ENCODE measurements around the gene ZNF211.

The ZNF211 gene

DNA sequence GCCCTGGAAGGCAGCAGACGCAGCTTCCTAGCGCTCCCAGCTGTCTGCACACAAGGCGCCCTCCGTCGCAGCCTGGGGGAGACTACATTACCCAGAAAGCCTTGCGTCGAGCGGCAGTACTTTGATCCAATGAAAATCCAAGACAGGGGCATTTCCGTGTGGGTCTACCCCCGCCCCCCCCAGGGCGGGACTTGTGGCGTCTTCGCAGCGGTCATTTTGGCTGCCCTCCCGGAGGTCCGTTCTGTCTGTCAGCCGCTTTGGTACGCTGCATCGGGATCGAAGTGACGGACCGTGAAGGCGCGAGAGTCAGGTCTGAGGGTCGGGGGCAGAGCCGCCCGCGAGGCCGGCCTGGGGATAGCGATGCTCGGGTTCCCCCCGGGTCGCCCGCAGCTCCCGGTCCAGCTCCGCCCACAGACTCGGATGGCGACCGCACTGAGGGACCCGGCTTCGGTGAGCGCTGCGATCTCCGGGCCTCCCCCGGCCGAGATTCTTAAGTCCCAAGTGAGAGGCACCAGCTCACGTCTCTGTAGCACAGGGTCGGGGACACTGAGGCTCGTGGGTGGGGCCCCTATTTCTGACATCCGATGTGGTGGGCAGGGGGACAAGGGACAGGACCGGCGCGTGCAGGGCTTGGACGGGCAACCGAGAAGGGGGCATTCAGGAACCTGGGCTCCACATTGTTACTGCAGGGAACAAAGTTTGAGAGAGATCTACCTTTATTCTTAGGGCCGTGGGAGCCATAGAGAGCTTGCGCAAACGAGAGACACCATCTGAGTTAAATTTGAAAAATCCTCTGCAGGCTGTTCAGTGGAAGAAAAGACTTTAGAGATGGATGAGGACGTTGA lies at the start of gene ZNF211:
Gene ZNF211, plus strand, starts transcription at position 182 of the 845 bp plus-strand sequence. Its CDS starts 179 bp downstream, at position 361.
- DNase-seq = peak; percentile 42

DNA sequence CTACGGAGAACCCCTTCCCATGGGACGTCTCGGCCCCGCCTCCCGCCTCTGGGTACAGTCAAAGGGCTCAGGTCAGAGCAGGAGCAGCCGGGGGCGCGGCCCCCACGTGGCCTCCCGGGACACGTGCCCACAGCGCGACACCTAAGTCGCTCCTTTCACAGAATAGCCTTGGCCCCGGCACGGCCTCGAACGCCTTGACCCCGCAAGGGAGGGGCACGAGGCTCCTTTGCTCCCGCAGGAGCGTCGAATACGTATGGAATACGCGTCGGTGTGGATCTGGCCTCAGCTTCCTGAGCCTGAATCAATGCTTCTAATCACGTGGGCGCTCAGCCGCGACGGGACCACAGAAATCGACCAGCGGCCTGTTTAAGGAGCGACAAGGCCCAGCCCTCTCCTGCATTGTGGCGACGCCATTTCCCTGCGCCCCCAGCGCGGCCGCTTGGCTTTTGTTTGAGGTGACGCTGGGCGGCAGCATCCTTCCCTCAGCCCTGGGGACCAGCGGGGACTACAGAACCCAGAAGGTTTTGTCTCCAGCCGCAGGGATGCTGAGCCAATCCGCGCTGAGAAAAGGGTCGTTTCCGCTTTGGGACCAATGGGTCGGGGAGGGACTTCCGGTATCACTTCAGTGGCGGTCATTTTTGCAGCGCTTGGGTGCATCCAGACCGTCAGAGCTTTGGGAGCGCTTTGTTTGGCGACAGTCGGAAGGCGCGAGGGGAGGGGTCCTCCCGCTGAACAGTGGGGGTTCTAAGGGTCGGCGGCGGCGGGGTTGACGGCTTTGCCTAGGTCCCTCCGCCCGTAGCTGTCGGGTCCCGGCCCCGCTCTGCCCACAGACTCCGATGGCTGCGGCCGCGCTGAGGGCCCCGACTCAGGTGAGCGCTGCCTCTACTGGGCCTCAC lies 49.2 kb upstream of the ZNF211 start, which contains the start of gene ZIK1:
Gene ZIK1, plus strand, starts transcription at position 625 of the 896 bp plus-strand sequence. Its CDS starts 212 bp downstream, at position 837.
- no peak for DNase-seq

DNA sequence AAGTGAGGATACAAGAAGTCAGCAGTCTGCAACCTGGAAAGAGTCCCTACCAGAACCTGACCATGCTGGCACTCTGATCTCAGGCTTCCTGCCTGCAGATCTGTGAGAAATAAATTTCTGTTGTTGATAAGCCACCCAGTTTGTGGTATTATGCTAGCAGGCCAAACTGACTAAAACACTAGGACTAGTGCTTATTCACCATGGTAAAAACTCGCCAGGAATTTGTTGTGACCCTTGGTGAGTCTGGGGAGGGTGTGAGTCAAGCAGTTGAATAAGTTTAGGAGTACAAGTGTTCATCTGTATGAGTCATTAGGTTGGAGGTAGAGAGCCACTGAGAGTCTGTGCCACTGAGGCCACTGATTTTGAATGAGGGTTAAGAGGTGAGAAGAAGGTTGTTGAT lies 45.4 kb upstream of the ZNF211 start:
- DNase-seq = no peak

DNA sequence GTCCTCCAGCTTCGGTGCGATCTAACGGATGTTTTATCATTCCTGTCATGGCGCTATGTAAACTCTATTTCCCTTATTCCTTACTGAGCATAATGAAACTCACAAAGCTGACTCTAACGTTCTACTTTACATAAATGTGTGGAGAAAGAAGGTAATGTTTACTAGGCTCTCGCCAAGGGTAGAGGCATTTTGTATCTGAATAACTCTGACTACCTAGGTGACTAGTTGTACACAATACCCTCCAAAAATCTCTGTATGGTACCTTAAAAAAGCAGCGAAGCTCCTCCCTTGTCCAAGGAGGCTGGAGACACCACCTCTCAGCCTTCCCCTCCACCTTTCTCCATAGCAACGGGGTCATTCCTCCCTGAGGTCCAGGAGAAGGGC lies 33.6 kb upstream of the ZNF211 start:
- no peak for DNase-seq

DNA sequence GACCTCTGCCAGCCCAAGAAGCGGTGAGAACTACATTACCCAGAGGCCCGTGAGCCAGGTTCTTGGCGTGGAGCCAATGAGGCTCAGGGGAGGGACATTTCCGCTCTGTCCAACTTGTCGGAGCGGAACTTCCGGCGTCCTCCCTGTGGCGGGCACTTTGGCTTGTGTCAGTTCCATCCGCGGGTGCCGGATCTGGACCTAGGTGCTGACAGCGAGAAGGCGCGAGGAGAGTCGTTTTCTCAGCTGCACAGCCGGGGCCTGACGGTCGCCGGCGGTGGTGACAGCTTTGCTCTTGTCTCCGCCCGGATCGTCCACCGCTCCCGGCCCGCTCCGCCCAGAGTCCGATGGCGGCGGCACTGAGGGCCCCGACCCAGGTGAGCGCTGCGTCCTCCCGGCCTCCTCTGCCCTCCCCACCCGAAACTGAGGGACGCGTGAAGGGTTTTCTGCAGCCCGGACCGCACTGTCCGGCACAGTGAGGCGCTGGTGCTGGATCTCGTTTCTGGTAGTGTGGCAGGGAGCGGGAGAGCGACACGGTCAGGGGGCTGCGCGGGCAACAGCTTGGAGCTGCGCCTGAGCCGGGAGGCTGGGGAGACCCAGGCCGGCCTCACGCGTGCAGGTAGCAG lies 33.1 kb upstream of the ZNF211 start, which contains the start of gene ZNF530:
Gene ZNF530, plus strand, starts transcription at position 125 of the 623 bp plus-strand sequence. CDS start 4,461 bp downstream, outside the sequence.
- peak; percentile 24 for DNase-seq

DNA sequence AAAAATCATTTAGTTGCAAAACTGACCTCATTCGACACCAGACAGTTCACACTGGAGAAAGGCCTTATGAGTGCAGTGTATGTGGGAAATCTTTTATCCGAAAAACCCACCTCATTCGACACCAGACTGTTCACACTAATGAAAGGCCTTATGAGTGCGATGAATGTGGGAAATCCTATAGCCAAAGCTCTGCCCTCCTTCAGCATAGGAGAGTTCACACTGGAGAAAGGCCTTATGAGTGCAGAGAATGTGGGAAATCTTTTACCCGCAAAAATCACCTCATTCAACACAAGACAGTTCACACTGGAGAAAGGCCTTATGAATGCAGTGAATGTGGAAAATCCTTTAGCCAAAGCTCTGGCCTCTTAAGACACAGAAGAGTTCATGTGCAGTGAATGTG lies 26.0 kb upstream of the ZNF211 start:
- no peak for DNase-seq

DNA sequence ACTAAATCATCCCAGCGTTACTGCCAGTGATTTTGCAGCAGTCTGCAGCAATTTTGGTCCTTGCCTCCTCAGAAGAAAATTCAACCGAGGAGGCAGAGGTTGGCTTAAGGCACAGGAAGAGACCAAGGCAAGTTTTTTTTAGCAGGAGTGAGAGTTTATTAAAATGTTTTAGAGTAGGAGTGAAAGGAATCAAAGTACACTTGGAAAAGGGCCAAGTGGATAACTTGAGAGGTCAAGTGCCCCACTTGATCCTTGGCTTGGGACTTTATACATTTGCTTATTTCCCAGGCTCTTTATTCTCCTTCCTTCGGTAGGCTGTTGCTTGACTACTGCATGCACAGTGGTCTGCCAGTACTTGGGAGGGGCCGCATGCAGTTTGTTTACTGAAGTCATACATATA lies 21.9 kb upstream of the ZNF211 start:
- no peak for DNase-seq

DNA sequence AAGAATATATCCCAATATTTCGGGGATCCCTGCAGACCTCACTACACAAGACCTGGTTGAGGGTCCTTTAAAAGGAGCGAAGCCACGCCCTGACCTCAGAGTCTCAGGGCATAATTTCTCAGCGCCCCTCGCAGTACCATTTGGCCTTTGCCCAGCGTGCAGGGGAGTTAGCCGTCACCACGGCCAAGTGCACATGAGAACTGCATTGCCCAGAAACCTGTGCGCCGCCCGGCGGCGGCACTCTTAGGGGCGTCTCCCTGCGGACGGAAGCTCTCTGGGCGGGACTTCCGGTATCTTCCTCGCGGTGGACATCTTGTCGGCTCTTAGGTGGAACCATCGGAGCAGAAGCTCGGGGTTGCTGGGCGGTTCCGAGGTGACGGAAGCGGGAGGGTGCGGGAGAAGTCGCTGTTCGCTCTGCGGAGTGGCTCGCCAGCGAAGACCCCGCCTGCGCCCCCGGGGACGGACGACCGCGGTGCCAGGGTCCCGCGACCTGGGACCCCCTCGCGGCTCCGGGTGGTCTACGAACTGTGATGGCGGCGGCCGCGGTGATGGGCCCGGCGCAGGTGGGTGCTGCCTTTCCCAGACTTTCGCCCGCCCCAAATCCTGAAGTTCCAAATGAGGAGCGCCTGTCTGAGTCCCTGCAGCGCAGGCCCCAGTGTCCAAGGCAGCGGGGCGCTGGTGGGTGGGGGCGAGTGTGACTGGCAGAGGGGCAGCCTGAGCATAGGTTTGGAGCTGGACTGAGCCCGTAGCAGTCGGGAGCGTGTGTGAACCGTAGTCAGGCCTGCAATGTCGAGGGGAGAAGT lies 18.8 kb upstream of the ZNF211 start, which contains the start of gene ZNF134:
Gene ZNF134, plus strand, starts transcription at position 302 of the 803 bp plus-strand sequence. CDS start 5,227 bp downstream, outside the sequence.
- DNase-seq = peak; percentile 58

DNA sequence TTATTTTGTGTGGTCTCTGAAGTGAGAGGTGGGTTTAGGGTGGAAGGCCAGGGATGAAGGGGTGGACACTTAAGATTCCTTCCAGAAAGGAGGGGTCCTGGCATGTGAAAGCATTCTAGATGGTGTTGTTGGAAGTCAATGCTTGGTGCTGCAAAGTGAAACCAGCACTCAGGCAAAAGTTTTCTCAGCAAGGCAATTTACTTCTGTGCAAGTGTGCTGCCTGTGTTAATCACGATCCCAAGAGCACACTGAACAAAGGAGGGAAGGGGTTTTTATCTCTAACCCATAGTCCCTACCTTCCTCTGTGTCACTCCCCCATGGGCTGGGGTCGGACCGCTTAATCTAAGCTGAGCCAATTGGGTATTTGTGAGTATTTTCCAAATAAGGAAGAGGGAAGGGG lies 17.6 kb upstream of the ZNF211 start:
- no peak for DNase-seq

DNA sequence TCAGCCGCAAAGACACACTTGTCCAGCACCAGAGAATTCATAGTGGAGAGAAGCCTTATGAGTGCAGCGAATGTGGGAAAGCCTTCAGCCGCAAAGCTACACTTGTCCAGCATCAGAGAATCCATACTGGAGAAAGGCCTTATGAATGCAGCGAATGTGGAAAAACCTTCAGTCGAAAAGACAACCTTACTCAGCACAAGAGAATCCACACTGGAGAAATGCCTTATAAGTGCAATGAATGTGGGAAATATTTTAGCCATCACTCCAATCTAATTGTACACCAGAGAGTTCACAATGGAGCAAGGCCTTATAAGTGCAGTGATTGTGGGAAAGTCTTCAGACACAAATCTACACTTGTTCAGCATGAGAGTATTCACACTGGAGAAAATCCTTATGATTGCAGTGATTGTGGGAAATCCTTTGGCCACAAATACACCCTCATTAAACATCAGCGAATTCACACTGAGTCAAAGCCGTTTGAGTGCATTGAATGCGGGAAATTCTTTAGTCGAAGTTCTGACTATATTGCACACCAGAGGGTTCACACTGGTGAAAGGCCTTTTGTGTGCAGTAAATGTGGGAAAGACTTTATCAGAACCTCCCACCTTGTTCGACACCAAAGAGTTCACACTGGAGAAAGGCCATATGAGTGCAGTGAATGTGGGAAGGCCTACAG lies 12.2 kb upstream of the ZNF211 start:
- DNase-seq = no peak

DNA sequence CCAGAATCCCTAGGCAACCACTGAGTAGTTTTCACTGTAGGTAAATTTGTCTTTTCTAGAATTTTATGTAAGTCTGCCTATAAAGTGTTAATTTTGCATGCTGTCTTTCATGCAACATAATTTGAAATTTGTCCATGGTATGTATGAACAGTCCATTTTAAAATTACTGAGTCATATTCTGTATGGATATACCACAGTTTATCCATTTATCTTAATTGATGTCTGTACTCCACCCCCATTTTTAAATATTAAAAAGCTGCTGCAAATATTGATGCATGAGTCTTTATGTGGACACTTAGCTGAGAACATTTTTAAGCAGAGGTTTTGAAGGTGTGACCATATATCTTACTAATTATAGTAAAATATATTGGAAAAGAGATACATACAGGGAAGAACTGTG lies 9.9 kb upstream of the ZNF211 start:
- no peak for DNase-seq

DNA sequence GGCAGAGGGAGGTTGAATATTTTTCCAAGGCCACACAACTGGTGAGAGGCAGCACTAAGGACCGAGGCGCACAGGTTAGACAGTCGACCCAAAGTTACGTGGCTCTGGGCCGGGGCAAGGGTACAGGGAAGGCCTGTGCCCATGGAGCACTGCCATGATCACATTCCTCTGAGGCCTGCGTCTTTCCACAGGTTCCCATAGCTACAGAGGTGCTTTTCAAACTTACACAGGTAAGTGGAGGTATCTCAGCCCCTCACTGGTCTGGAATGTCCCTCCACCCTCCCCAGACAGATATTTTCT lies 814 bp downstream of the ZNF211 start:
- no peak for DNase-seq

DNA sequence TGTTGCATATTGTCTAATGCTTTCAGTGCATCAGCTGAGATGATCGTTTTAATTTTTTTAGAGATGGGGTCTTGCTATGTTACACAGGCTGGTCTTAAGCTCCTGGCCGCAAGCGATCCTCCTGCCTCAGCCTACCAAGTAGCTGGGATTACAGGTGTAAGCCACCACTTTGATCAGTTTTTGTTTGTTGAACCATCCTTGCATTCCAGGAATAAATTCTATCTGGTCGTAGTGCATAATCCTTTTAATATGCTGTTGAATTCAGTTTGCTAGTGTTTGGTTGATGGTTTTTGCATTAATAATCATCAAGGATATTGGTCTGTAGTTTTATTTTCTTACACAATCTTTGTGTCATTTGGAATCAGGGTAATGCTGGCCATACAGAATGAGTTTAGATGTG lies 4.4 kb downstream of the ZNF211 start:
- DNase-seq = no peak

DNA sequence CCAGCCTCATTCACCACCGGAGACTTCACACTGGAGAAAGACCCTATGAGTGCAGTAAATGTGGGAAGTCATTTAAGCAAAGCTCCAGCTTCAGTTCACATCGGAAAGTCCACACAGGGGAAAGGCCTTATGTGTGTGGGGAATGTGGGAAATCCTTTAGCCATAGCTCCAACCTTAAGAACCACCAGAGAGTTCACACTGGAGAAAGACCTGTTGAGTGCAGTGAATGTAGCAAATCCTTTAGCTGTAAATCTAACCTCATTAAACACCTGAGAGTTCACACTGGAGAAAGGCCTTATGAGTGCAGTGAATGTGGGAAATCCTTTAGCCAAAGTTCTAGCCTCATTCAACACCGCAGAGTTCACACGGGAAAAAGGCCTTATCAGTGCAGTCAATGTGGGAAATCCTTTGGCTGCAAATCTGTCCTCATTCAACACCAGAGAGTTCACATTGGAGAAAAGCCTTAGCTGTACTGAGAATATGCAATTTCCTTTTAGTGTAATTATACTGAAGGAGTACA lies 8.8 kb downstream of the ZNF211 start:
- no peak for DNase-seq

DNA sequence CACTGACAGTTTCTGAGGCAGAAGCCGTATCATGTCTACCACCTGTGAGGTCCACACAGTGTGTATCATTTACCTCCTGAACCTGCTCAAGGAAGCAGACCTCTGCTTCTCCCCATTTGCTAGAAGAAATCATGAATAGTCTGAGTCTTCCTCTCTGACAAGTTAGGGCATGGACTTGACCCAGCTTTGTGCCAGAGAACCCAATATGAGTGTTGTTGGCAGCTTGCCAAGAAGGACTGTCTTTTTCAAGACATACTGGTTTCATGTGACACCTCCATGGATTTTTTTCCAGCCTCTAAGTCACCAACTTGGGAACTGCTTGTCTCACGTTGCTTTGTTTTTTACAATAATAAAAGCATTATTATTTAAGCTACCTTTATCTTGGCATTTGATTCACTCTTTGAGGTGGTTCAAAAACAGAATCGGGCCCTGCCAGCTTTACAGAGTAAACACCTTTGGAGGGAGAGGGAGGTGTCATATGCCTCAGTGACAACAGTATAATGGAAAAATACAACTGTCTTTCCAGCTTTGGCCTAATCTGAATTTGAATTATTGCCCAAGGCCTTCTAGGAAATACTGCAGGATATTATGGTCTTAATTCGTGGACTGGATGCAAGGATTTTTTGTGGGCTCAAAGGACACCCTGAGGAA lies 9.6 kb downstream of the ZNF211 start:
- no peak for DNase-seq

DNA sequence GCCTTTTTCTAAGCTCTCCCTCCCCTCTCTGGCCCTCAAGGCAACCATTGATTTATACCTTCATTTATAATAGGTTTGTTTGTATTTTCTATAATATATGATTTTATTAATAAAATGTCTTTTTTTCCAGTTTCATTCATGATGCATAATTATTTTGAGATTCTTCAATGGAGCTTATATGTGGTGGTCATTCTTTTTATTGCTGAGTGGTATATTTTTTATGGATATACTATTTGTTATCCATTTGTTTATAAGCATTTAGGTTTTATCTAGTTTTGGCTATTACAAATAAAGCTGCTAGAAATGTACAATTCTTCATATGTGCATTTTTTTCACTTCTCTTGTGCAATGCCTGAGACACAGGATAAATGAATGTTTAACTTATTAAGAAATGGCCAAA lies 10.8 kb downstream of the ZNF211 start:
- no peak for DNase-seq

DNA sequence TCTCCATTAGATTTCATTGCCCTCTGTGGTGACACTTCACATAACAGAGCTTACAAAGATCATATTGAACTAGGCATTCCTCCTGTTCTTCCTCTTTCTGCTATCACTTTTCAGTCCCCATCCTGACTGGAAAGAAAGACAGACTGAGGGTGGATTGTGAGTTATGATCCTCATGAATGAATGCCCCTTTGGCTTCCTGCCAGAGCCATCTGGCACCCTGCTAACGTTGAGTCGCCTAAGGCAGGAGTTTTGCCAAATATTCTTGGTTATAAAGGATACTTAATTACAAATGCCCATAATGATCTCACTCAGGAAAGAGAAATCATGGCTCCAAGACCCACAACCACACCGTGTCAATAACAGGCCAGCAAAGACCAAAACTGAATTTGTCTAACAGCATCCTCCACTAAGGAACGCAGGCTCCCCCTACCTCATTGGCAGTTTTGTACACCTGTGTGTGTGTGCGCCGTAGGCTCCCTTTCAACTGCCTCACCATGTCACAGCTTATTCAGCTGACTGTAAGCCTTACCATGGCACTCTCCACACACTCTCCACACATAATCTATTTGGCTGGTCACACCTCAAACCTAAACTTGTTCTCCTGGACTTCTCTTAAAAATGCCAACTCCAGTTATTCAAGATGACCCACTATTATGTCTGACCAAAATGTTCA lies 15.5 kb downstream of the ZNF211 start:
- DNase-seq = no peak

DNA sequence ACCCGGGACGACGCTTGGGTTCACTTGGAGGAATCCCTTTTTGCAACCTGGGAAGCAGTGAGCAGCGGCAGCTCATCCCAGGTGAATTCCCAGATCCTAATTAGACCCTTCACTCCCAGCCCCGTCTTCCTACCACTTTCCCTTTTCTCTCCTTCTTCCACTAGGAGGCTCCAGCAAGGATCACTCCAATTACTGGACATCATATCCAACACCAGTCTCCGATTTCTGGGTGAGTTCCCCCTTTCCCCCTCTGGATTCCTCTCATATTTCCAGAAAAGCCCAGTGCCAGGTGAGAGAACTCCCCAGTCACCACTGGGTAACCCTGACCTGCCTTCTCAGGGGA lies 18.7 kb downstream of the ZNF211 start:
- no peak for DNase-seq

DNA sequence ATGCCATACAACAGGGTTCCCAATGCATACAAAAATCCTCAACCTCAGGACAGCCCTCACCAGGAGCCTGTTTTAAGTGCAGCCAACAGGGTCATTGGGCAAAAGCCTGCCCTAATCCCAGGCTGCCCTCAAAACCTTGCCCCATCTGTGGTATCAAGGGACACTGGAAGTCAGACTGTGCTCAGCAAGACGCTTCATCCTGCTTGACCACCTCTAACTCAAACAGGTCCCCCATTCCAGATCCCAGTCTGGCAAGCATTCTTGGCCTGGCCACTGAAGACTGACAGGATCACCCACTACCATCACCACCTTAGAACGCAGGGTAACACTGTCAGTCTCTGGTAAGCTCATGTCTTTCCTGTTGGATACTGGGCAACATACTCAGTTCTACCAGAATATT lies 20.7 kb downstream of the ZNF211 start:
- no peak for DNase-seq

DNA sequence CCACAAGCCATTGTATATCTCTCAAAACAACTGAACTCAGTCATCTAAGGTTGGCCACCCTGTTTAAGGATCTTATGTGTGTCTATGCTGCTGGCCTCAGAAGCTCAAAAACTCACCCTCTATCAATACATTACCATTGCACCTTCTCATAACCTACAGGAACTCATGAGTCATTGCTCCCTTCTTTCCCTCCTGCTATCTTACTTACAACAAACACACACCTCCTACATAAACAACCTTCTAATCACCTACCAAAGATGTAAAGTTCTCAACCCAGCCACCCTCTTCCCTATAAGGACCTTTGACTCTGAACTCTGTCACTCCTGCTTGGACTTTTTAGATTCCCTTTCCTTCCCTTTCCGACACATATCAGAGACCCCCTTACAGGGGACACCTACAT lies 22.5 kb downstream of the ZNF211 start:
- no peak for DNase-seq

DNA sequence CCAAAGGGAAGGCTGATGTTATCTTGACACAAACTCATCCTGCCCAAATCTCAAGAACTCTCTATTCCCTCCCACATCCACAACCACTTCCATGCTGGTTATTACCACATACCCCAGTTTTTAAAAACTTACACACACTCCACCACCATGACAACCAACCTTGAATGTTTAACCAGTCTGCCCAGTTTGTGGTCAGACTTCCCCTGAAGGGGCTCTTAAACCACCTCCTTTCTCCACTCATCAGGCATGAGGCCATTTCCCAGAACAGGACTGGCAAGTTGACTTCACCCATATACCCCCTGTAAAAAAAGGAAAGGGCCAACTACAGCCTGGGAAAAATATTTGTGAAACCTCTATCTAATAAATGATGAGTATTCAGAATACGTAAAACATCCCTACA lies 23.4 kb downstream of the ZNF211 start:
- no peak for DNase-seq
